Embryonic facial prominence (tissue), 1 donor: ENCODE data around the gene DISC1.
"Not testable (repeated sequence)": the region's sequence is repeated elsewhere in the genome, so short reads cannot be mapped to it uniquely, and the experiment has no call there.

Experiments
- DNase-seq: peaks from one replicate; pipeline ENCODE4 v3.0.0-alpha.2; 2016; ENCODE audit errors: extremely low spot score

Gene DISC1

GRCh38 chr1:231636157-231636556 lies 9.6 kb downstream of the DISC1 start:
- no peak for DNase-seq

GRCh38 chr1:231636922-231637321 lies 10.3 kb downstream of the DISC1 start:
- not testable (repeated sequence) for DNase-seq

- DNase-seq = no peak
These were observed 12.1 kb downstream of the DISC1 start for GRCh38 chr1:231638647-231639046.

GRCh38 chr1:231639819-231640218 lies 13.2 kb downstream of the DISC1 start:
- no peak for DNase-seq

- not testable (repeated sequence) for DNase-seq
These were observed 14.9 kb downstream of the DISC1 start for GRCh38 chr1:231641444-231641843.

GRCh38 chr1:231642061-231642460 lies 15.5 kb downstream of the DISC1 start:
- DNase-seq = not testable (repeated sequence)

GRCh38 chr1:231642618-231643017 lies 16.0 kb downstream of the DISC1 start:
- DNase-seq = no peak

- DNase-seq = no peak
These were observed 16.7 kb downstream of the DISC1 start for GRCh38 chr1:231643071-231643934.

- no peak for DNase-seq
These were observed 17.3 kb downstream of the DISC1 start for GRCh38 chr1:231643935-231644237.

- DNase-seq = not testable (repeated sequence)
These were observed 19.0 kb downstream of the DISC1 start for GRCh38 chr1:231645634-231646033.

- not testable (repeated sequence) for DNase-seq
These were observed 19.6 kb downstream of the DISC1 start for GRCh38 chr1:231646165-231646564.

GRCh38 chr1:231651621-231652260 lies 25.2 kb downstream of the DISC1 start:
- DNase-seq = not testable (repeated sequence)

GRCh38 chr1:231653632-231654031 lies 27.0 kb downstream of the DISC1 start:
- DNase-seq = no peak

- no peak for DNase-seq
These were observed 30.2 kb downstream of the DISC1 start for GRCh38 chr1:231656741-231657140.

- not testable (repeated sequence) for DNase-seq
These were observed 31.6 kb downstream of the DISC1 start for GRCh38 chr1:231658223-231658622.

- DNase-seq = no peak
These were observed 33.6 kb downstream of the DISC1 start for GRCh38 chr1:231660198-231660597.

- no peak for DNase-seq
These were observed 36.7 kb downstream of the DISC1 start for GRCh38 chr1:231663211-231663792.

GRCh38 chr1:231665101-231665500 lies 38.5 kb downstream of the DISC1 start:
- no peak for DNase-seq

- DNase-seq = no peak
These were observed 39.1 kb downstream of the DISC1 start for GRCh38 chr1:231665726-231666125.

- DNase-seq = no peak
These were observed 39.8 kb downstream of the DISC1 start for GRCh38 chr1:231666220-231666936.

GRCh38 chr1:231666937-231667608 lies 40.5 kb downstream of the DISC1 start:
- no peak for DNase-seq
